ENCODE measurements around the gene TMEM187.

GRCh38 chrX:153951683-153952372, 20.7 kb upstream of the TMEM187 start:
- TF ChIP-seq, protein P1, sequence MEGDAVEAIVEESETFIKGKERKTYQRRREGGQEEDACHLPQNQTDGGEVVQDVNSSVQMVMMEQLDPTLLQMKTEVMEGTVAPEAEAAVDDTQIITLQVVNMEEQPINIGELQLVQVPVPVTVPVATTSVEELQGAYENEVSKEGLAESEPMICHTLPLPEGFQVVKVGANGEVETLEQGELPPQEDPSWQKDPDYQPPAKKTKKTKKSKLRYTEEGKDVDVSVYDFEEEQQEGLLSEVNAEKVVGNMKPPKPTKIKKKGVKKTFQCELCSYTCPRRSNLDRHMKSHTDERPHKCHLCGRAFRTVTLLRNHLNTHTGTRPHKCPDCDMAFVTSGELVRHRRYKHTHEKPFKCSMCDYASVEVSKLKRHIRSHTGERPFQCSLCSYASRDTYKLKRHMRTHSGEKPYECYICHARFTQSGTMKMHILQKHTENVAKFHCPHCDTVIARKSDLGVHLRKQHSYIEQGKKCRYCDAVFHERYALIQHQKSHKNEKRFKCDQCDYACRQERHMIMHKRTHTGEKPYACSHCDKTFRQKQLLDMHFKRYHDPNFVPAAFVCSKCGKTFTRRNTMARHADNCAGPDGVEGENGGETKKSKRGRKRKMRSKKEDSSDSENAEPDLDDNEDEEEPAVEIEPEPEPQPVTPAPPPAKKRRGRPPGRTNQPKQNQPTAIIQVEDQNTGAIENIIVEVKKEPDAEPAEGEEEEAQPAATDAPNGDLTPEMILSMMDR (IDR thresholded peaks at IDR 0.05): no peak
- no peak for TF ChIP-seq POLR2A (IDR thresholded peaks at IDR 0.05; ENCODE audit: low read depth)
